Measurements from ENCODE around the gene MYBPC1. TPM values are rescaled to one million over a fixed set of nuclear protein-coding genes. Genes with fewer than 3 reads are reported as not detected.
"Not testable (repeated sequence)": the region's sequence is repeated elsewhere in the genome, so short reads cannot be mapped to it uniquely, and the experiment has no call there.

The MYBPC1 gene
- total RNA-seq, 1 experiment from 2014 or later, result not detected

- no peak overlapping the region for H3K18ac ChIP-seq (ENCODE audit: insufficient read length, low read depth, low read length)
- Mint-ChIP-seq H3K4me3 (no peak overlapping the region), H3K27me3 (ENCODE audit: low read depth) (no peaks in the 10 kb centered on the region), H3K9me3 (no peaks in the 10 kb centered on the region), H3K27ac (no peak overlapping the region), H3K36me3 (ENCODE audit: insufficient read depth in 1 of 3, low read depth in 3 of 3) (no peaks in the 10 kb centered on the region), H3K4me1 (no peaks in the 10 kb centered on the region)
- H3K9ac ChIP-seq (ENCODE audit: extremely low read depth, insufficient read length, low read length), result no peak overlapping the region
- no peak overlapping the region for H3K23ac ChIP-seq (ENCODE audit: insufficient read length, low read depth, low read length)
- no peaks in the 10 kb centered on the region for H4K20me1 ChIP-seq (ENCODE audit: control insufficient read depth, insufficient read depth, insufficient read length)
- no peak overlapping the region for H3K56ac ChIP-seq (ENCODE audit: insufficient read length, low read depth, low read length)
- no peak overlapping the region for H2BK15ac ChIP-seq (ENCODE audit: low read depth, low read length)
- no peaks in the 10 kb centered on the region for H3K79me1 ChIP-seq (ENCODE audit: insufficient read depth, low read depth, low read length, poor library complexity, severe bottlenecking)
- no peak overlapping the region for H2BK12ac ChIP-seq (ENCODE audit: insufficient read length, low read depth, low read length)
- H2AFZ ChIP-seq (ENCODE audit: low read length), result no peak overlapping the region
- H3K9me3 ChIP-seq (ENCODE audit: control insufficient read depth, low read depth, low read length), result no peaks in the 10 kb centered on the region
- no peak overlapping the region for H2BK5ac ChIP-seq (ENCODE audit: insufficient read length, low read length)
- no peaks in the 10 kb centered on the region for H3K27me3 ChIP-seq (ENCODE audit: insufficient read depth, low read length)
- H3K23me2 ChIP-seq (ENCODE audit: insufficient read length, low read depth, low read length, poor library complexity, severe bottlenecking), result no peaks in the 10 kb centered on the region
- no peak overlapping the region for H3K4ac ChIP-seq (ENCODE audit: low read depth, low read length)
- H2AK5ac ChIP-seq (ENCODE audit: insufficient read length, low read length), result no peak overlapping the region
- H4K91ac ChIP-seq (ENCODE audit: insufficient read length, low read depth, low read length), result no peak overlapping the region
- H3T11ph ChIP-seq (ENCODE audit: low read length), result no peak overlapping the region
- no peak overlapping the region for H3K27ac ChIP-seq (ENCODE audit: insufficient read length, low read depth, low read length)
- H3K4me1 ChIP-seq (ENCODE audit: insufficient read depth, low read length), result no peaks in the 10 kb centered on the region
- no peak for DNase-seq
- H2BK20ac ChIP-seq (ENCODE audit: low read depth, low read length, poor library complexity, severe bottlenecking), result no peak overlapping the region
- H3K4me2 ChIP-seq (ENCODE audit: insufficient read depth, insufficient read length, low read length), result no peak overlapping the region
- TF ChIP-seq, protein P1, sequence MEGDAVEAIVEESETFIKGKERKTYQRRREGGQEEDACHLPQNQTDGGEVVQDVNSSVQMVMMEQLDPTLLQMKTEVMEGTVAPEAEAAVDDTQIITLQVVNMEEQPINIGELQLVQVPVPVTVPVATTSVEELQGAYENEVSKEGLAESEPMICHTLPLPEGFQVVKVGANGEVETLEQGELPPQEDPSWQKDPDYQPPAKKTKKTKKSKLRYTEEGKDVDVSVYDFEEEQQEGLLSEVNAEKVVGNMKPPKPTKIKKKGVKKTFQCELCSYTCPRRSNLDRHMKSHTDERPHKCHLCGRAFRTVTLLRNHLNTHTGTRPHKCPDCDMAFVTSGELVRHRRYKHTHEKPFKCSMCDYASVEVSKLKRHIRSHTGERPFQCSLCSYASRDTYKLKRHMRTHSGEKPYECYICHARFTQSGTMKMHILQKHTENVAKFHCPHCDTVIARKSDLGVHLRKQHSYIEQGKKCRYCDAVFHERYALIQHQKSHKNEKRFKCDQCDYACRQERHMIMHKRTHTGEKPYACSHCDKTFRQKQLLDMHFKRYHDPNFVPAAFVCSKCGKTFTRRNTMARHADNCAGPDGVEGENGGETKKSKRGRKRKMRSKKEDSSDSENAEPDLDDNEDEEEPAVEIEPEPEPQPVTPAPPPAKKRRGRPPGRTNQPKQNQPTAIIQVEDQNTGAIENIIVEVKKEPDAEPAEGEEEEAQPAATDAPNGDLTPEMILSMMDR (conservative IDR thresholded peaks at IDR 0.05), result no peak
- H2BK120ac ChIP-seq (ENCODE audit: low read depth, low read length, poor library complexity, severe bottlenecking), result no peak overlapping the region
- H3K79me2 ChIP-seq (ENCODE audit: insufficient read depth, low read length), result no peaks in the 10 kb centered on the region
- no peak overlapping the region for H4K5ac ChIP-seq (ENCODE audit: insufficient read length, low read depth, low read length)
- H4K8ac ChIP-seq (replicated peaks; ENCODE audit: insufficient read length, low read depth, low read length), result no peak overlapping the region
- WGBS (ENCODE audit: extremely low coverage, insufficient read length, low lambda C conversion rate), result no CpG with 5 or more reads among the region's 2 CpGs
- no peak overlapping the region for H3K14ac ChIP-seq (ENCODE audit: insufficient read depth, low read length)
These were observed 138.4 kb downstream of the MYBPC1 start for GRCh38 chr12:101733166-101733565.

GRCh38 chr12:101734482-101734881 lies 139.7 kb downstream of the MYBPC1 start:
- H3K23me2 ChIP-seq (ENCODE audit: insufficient read length, low read depth, low read length, poor library complexity, severe bottlenecking); H2BK20ac ChIP-seq (ENCODE audit: low read depth, low read length, poor library complexity, severe bottlenecking); H3K27me3 Mint-ChIP-seq (ENCODE audit: low read depth); H3K79me2 ChIP-seq (ENCODE audit: insufficient read depth, low read length); H3K4ac ChIP-seq (ENCODE audit: low read depth, low read length); H2BK5ac ChIP-seq (ENCODE audit: insufficient read length, low read length); H3K14ac ChIP-seq (ENCODE audit: insufficient read depth, low read length); H3K18ac ChIP-seq (ENCODE audit: insufficient read length, low read depth, low read length); H2AK5ac ChIP-seq (ENCODE audit: insufficient read length, low read length); DNase-seq; H3T11ph ChIP-seq (ENCODE audit: low read length); H3K79me1 ChIP-seq (ENCODE audit: insufficient read depth, low read depth, low read length, poor library complexity, severe bottlenecking); H3K9me3 ChIP-seq (ENCODE audit: control insufficient read depth, low read depth, low read length); H3K9me3 Mint-ChIP-seq; H3K36me3 Mint-ChIP-seq (ENCODE audit: insufficient read depth in 1 of 3, low read depth in 3 of 3); H4K5ac ChIP-seq (ENCODE audit: insufficient read length, low read depth, low read length); H3K27me3 ChIP-seq (ENCODE audit: insufficient read depth, low read length); H3K56ac ChIP-seq (ENCODE audit: insufficient read length, low read depth, low read length); H2AFZ ChIP-seq (ENCODE audit: low read length); H2BK12ac ChIP-seq (ENCODE audit: insufficient read length, low read depth, low read length); H4K91ac ChIP-seq (ENCODE audit: insufficient read length, low read depth, low read length); H3K27ac ChIP-seq (ENCODE audit: insufficient read length, low read depth, low read length); H4K8ac ChIP-seq (replicated peaks; ENCODE audit: insufficient read length, low read depth, low read length); H3K9ac ChIP-seq (ENCODE audit: extremely low read depth, insufficient read length, low read length); H3K4me3 Mint-ChIP-seq; H2BK15ac ChIP-seq (ENCODE audit: low read depth, low read length); H3K27ac Mint-ChIP-seq; H4K20me1 ChIP-seq (ENCODE audit: control insufficient read depth, insufficient read depth, insufficient read length); H3K4me2 ChIP-seq (ENCODE audit: insufficient read depth, insufficient read length, low read length); H3K23ac ChIP-seq (ENCODE audit: insufficient read length, low read depth, low read length); H3K4me1 ChIP-seq (ENCODE audit: insufficient read depth, low read length); H3K4me1 Mint-ChIP-seq; H2BK120ac ChIP-seq (ENCODE audit: low read depth, low read length, poor library complexity, severe bottlenecking): not testable (repeated sequence)
- no CpG with 5 or more reads among the region's 5 CpGs for WGBS (ENCODE audit: extremely low coverage, insufficient read length, low lambda C conversion rate)
